LNCaP clone FGC (cell line): ENCODE data around the gene ST6GALNAC3.
"Not testable (repeated sequence)": the region's sequence is repeated elsewhere in the genome, so short reads cannot be mapped to it uniquely, and the experiment has no call there.

Experiments
- DNase-seq: peaks from one replicate; pipeline ENCODE4 v3.0.0-alpha.2; 2011; ENCODE audit warnings: low read depth
- H3K4me3 ChIP-seq: 2 replicates; pipeline ENCODE4 v1.5.1; 2011; ENCODE audit warnings: mild to moderate bottlenecking, low read depth, low read length, control low read depth
- CTCF ChIP-seq: IDR thresholded peaks from 2 replicates; pipeline ENCODE4 v1.5.1; 2012; ENCODE audit warnings: mild to moderate bottlenecking; ENCODE audit not compliant: control insufficient read depth, insufficient read depth; ENCODE audit errors: extremely low read depth

The ST6GALNAC3 gene

GRCh38 chr1:76639181-76639580 lies 564.6 kb downstream of the ST6GALNAC3 start:
- DNase-seq = no peak
- no peak overlapping the region for H3K4me3 ChIP-seq
- no peak for TF ChIP-seq CTCF

GRCh38 chr1:76640092-76640491 lies 565.5 kb downstream of the ST6GALNAC3 start:
- DNase-seq = no peak
- TF ChIP-seq CTCF = no peak
- no peak overlapping the region for H3K4me3 ChIP-seq

- DNase-seq = no peak
- H3K4me3 ChIP-seq = no peak overlapping the region
- TF ChIP-seq CTCF = no peak
These were observed 566.2 kb downstream of the ST6GALNAC3 start for GRCh38 chr1:76640723-76641122.

- DNase-seq = no peak
- no peak for TF ChIP-seq CTCF
These were observed 569.6 kb downstream of the ST6GALNAC3 start for GRCh38 chr1:76644139-76644538.

GRCh38 chr1:76652860-76653259 lies 578.3 kb downstream of the ST6GALNAC3 start:
- not testable (repeated sequence) for DNase-seq, H3K4me3 ChIP-seq

More at GRCh38 chr1:76644139-76644538, 569.6 kb downstream of the ST6GALNAC3 start:
- no peak overlapping the region for H3K4me3 ChIP-seq

GRCh38 chr1:76657623-76658022 lies 583.1 kb downstream of the ST6GALNAC3 start:
- TF ChIP-seq CTCF = no peak
- no peak for DNase-seq
- no peak overlapping the region for H3K4me3 ChIP-seq

- no peak for TF ChIP-seq CTCF
- H3K4me3 ChIP-seq = no peak overlapping the region
- no peak for DNase-seq
These were observed 584.8 kb downstream of the ST6GALNAC3 start for GRCh38 chr1:76659171-76659940.

- TF ChIP-seq CTCF = no peak
- no peak overlapping the region for H3K4me3 ChIP-seq
- DNase-seq = no peak
These were observed 587.0 kb downstream of the ST6GALNAC3 start for GRCh38 chr1:76661531-76661930.
